ENCODE measurements around the gene SLC2A1. TPM values are rescaled to one million over a fixed set of nuclear protein-coding genes. Genes with fewer than 3 reads are reported as not detected.

The SLC2A1 gene
- total and polyA plus RNA-seq, 2 of the 13 experiments (the other 11 are each of a cell fraction or from before 2014, with no cell fraction given) = 125 to 423 TPM

GRCh38 chr1:42924082-42924850, 34.4 kb downstream of the SLC2A1 start (continued):
- TF ChIP-seq PAXIP1 (CRISPR knock-in tag; conservative IDR thresholded peaks at IDR 0.05) (peak; percentile 27; the same call in 1 of the 2 replicates), ZNF292 (CRISPR knock-in tag; IDR thresholded peaks at IDR 0.05; ENCODE audit: borderline replicate concordance, low read depth) (0 out of 2 replicates have a peak, but pooled peaks have one; percentile 33), IKZF1 (IDR thresholded peaks at IDR 0.05) (no peak), SRSF4 (IDR thresholded peaks at IDR 0.05; ENCODE audit: low read depth, low read length, poor library complexity, severe bottlenecking) (peak; percentile 88), HNF1B (CRISPR knock-in tag; IDR thresholded peaks at IDR 0.05) (peak; percentile 40; the same call in 1 of the 2 replicates), NR0B2 (CRISPR knock-in tag; IDR thresholded peaks at IDR 0.05) (0 out of 2 replicates have a peak, but pooled peaks have one; percentile 63), ZNF343 (CRISPR knock-in tag; IDR thresholded peaks at IDR 0.05) (0 out of 2 replicates have a peak, but pooled peaks have one; percentile 47), ARHGAP35 (CRISPR knock-in tag; IDR thresholded peaks at IDR 0.05; ENCODE audit: borderline replicate concordance) (peak; percentile 30; the same call in 1 of the 2 replicates), ZFP1 (CRISPR knock-in tag; IDR thresholded peaks at IDR 0.05) (no peak), ZNF850 (CRISPR knock-in tag; conservative IDR thresholded peaks at IDR 0.05) (0 out of 2 replicates have a peak, but pooled peaks have one; percentile 73), MIER2 (CRISPR knock-in tag; IDR thresholded peaks at IDR 0.05) (no peak), PRMT3 (CRISPR knock-in tag; IDR thresholded peaks at IDR 0.05; ENCODE audit: borderline replicate concordance, low read depth) (0 out of 2 replicates have a peak, but pooled peaks have one; percentile 38), ZNF468 (CRISPR knock-in tag; IDR thresholded peaks at IDR 0.05) (no peak), FOXA3 (CRISPR knock-in tag; IDR thresholded peaks at IDR 0.05) (0 out of 2 replicates have a peak, but pooled peaks have one; percentile 7), KDM1A (CRISPR knock-in tag; IDR thresholded peaks at IDR 0.05) (peak; percentile 66; the same call in 1 of the 2 replicates), TARDBP (CRISPR knock-in tag; IDR thresholded peaks at IDR 0.05) (0 out of 2 replicates have a peak, but pooled peaks have one; percentile 18), ZNF800 (CRISPR knock-in tag; IDR thresholded peaks at IDR 0.05) (peak; percentile 78; the same call in 1 of the 2 replicates), IKZF5 (CRISPR knock-in tag; IDR thresholded peaks at IDR 0.05) (peak; percentile 80), ZFP90 (CRISPR knock-in tag; IDR thresholded peaks at IDR 0.05; ENCODE audit: borderline replicate concordance) (peak; percentile 29; the same call in 1 of the 2 replicates), HDAC2 (CRISPR knock-in tag; IDR thresholded peaks at IDR 0.05) (peak; percentile 52; the same call in 1 of the 2 replicates)
